Loucy (cell line): ENCODE measurements around the gene PRPSAP1.

Source experiments
- CTCF ChIP-seq: fragments of 200-600 bp; sonication (generic); conservative IDR thresholded peaks from 2 replicates; pipeline ENCODE4 v1.5.1; 2014; ENCODE audit warnings: mild to moderate bottlenecking, antibody characterized with exemption, low read length
- EZH2phosphoT487 ChIP-seq: fragments of 200-600 bp; IDR thresholded peaks from 2 replicates; pipeline ENCODE4 v1.6.1; 2018; ENCODE audit warnings: antibody characterized with exemption, mild to moderate bottlenecking, moderate library complexity, borderline replicate concordance

- TF ChIP-seq CTCF = no peak
- TF ChIP-seq EZH2phosphoT487 = no peak
Observed at GRCh38 chr17:76296889-76297288, 56.8 kb downstream of the PRPSAP1 start.
